HT1080 (cell line): ENCODE measurements around the gene SAFB2. TPM values are rescaled to one million over a fixed set of nuclear protein-coding genes. Genes with fewer than 3 reads are reported as not detected.

Source experiments
- DNase-seq: peaks from one replicate; pipeline ENCODE4 v3.0.0-alpha.2; 2015; ENCODE audit warnings: low read depth
- total RNA-seq: library from RNA; depleted of rRNA; stranded (reverse); fragments of >200 nt; shearing (Covaris generic); gene quantifications from 2 replicates; pipeline ENCODE4 v1.2.3, GENCODE V29; 2014

SAFB2 gene
- total RNA-seq, 1 experiment from 2014 or later, result 33.2 TPM

GRCh38 chr19:5635427-5635826, 12.9 kb upstream of the SAFB2 start:
- no peak for DNase-seq

DNA sequence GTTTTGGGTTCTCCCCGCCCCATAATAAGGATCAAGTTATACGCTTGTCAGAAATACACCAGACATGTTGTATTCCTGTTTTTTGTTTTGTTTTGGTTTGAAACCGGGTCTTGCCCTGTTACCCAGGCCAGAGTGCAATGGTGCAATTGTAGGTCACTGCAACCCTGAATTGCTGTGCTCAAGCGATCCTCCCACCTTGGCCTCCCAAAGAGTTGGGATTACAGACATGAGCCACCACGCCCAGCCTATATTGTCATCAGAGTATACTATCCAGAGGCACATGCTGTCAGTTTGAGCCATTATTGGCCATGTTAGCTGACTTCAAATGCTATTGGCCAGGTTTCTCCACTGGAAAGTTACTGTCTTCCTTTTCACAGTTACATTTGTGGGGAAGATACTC, 10.1 kb upstream of the SAFB2 start:
- DNase-seq, result no peak

DNA sequence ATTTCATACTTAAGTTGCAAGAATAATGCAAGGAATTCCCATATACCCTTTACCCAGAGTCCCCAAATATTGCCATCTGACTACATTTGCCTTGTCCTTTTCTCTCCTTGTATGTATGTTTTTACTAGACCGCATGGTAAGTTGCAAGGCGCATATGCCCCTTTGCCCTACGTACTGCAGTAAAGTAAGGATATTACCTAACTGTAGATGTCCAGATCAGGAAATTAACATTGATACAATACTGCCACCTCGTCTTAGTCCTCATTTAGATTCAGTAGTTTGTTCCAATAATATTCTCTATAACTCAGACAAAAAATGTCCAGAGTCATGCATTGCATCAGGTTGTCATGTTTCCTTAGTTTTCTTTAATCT, 9.7 kb upstream of the SAFB2 start:
- no peak for DNase-seq

DNA sequence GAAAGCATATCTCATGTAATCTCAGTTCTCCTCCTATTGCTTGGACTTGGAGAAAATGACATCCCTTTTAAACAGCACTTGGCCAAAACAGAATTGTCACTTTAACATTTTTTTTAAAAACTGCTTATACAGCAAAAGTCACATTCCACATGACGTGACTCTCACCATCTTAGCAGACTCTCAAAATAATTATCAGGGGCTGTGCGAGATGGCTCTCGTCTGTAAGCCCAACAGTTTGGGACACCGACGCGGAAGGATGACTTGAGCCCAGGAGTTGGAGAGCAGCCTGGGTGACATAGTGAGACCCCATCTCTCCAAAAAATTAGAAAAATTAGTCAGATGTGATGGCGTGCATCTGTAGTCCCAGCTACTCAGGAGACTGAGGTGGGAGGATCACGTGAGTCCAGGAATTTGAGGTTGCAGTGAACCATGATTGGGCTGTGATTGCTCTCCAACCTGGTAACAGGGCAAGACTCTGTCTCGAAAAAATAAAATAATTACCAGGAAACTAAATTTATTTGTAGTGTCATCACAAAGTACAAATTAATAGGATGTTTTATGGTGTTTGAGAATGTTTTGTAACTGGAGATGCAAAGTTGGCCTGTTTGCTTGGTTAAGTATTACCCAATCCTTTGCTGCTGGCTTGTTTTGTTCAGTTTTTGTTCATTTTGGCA, 9.1 kb upstream of the SAFB2 start:
- no peak for DNase-seq

DNA sequence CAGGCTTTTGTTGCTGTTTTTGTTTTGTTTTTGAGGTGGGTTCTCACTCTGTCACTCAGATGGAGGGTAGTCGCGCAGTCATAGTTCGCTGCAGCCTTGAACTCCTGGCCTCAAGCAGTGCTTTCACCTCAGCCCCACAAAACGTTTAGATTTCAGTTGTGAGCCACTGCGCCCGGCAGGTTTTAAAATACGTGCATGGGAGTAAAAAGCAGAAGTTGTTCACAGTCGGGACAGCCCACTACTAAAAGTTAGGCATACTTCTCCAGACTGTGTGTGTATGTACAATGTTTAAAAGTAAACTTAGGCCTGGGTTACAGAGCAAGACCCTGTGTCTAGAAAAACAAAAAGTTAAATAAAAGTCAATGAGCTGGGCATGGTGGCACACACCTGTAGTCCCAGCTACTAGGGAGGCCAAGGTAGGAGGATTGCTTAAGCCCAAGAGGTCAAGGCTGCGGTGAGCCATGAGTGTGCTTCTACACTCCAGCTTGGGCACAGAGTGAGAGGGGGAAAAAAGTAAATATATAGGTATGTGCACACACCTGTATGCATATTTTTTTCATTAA, 6.4 kb upstream of the SAFB2 start:
- DNase-seq, result no peak

- no peak for DNase-seq
These were observed 5.9 kb upstream of the SAFB2 start for GRCh38 chr19:5628461-5628860.

DNA sequence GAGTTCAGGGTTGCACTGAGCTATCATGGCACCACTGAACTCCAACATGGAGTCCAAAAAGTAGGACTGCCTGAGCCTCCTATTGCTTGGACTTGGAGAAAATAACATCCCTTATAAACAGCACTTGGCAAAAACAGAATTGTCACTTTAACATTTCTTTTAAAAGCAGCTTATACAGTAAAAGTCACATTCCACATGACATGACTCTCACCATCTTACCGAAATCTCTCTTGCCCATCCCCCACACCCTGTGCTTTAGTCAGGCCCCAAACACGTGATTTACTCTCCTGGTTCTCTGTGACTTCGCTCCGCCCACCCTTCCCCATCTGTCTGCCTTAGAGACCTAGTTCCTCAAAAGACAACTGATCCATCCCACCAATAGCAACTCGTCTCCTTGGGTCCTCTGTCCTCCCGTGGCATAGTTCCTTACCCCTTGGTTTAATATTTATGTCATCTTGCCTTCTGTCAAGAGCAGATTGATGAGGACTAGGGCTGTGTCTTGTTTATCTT, 4.9 kb upstream of the SAFB2 start:
- no peak for DNase-seq

GRCh38 chr19:5625641-5626040, 3.1 kb upstream of the SAFB2 start:
- DNase-seq, result no peak

DNA sequence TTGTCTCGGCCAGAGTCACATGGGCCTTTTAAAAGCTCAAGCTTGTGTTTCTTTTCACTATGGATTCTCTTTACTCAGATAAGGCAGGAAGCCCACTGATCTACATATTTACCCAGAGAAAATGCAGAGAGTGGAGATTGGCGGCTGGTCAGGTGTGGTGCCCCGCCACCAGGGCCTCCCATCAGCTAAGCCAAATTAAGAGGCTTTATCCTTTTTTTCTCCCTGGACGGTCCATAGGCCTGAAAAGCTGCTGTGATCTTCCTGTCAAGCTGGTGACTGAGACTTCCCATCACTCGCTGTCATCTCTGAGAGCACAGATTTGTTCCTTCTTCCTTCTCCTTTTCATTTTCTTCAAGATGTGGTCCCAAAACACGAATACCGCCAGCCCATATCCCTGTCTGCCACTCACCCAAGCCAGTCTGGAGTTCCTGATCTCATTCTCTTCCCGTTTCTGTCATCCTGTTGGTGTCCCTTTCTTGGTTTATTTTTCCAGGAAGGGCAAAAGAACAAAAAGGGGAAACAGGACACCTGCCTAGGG, 2.2 kb upstream of the SAFB2 start:
- no peak for DNase-seq

GRCh38 chr19:5624018-5624663, 1.6 kb upstream of the SAFB2 start:
- peak; percentile 15 for DNase-seq

DNA sequence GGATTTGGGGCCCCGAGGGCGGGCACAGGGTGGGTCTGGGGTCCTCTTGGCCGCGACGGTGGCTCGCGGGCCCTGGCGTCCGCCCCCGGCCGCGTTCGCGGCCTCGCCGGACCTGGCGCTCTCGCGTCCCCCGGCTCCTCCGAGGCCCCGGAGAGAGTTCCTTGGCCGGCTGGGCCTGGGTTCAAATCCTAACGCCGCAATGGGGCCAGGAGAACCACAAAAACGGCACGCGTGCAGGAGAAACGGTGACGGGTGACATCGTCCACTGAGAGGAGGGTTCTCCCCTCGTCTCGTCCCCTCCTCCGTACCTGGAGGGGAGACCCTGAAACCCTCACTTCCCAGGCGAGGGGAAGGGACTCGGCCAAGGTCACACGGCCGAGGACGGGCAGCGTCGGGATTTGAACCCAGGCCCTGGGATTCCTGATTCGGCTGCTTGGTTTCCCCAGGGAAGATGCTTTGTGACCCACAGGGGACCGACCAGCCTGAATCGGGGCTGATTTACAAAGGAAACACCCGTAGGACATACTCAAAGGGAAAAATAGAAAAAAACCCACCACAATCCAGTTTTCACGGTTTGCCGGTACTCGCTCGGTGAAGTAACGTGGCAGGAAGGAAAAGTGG, 931 bp upstream of the SAFB2 start:
- no peak for DNase-seq

DNA sequence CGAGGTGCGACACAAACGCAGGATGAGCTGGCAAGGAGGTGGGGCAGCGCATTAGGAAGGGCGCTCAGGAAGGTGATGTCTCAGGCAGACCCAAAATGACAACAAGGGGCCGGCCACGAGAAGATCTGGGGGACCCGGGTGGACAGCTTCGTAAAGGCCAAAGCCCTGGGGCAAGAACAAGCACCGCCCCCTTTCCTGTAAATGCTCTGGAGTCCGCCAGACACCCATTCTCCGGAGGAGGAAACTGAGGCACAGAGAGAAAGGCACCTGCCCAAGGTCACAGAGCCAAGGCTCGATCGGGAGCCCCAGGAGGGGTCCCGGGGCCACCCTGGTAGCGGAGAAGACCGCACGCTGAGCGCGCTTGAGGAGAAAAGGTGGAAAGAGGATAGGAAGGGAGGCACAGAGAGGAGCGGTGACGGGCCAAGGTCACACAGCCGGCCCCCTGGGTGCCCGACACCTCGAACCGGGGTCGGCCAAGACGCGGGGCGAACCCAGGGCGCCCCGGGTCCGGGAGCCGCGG, 571 bp downstream of the SAFB2 start:
- peak; percentile 12 for DNase-seq

GRCh38 chr19:5621311-5621944, 1.1 kb downstream of the SAFB2 start:
- no peak for DNase-seq

DNA sequence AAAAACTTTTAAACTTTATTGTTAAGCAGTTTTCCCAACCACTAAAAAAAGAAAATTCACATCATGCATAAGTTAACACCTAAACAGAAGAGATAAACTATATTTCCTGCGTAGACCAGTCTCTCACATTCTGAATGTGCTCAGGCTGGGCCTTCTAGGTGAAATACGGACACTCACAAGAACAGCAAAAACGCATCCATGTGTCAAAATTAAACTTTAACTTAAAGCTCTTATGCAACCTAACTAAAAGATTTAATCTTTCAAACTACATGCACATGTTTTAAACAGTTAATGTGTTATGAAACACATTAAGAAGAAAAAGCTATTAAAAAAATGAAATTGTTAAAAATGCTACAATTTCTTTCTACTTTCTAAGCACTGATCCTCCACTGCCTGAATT, 2.6 kb downstream of the SAFB2 start:
- no peak for DNase-seq

DNA sequence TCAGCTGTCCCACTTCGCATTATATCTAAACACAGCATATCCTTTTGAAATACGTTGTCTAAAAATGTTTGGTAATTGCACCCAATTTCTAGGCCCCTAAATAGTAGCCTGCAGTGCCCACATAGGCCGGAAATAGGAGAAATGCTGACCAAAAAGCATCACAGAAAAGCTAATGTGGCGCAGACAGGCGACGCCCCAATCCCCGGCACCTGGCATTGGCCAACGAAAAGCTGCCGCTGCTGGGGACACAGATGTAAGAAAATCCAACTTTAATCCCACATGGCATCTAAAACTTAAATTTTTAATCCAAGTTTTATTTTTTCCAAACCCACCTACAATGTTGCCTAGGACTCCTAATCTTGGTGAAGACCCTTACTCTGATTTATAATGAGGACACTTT, 4.0 kb downstream of the SAFB2 start:
- no peak for DNase-seq

- no peak for DNase-seq
These were observed 5.5 kb downstream of the SAFB2 start for GRCh38 chr19:5617080-5617479.

DNA sequence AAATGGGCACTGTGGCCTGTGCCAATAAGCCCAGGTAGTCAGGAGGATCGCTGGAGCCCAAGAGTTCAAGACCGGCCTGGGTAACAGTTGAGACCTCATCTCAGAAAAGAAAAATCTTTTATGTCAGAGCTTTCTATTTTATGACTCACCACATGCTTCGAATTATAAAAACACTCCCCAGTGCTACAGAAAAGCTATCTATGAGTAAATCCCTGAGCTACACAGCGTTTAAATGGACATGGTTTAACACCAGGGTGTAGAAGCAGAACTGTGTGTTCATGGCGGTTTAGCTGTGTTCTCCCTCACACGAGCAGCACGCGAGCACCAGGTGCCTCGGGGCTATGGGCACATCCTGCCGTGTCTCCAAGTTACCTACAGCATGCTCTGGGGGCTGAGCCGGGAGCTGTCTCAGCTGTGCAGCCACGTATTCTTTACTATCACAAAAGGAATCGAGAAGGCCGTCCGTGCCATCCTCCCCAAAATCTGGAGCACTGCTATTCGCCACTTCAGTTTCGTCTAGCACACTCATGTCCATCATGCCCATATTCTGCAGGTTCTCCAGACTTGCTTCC, 6.7 kb downstream of the SAFB2 start:
- DNase-seq, result no peak

GRCh38 chr19:5612891-5613865, 9.4 kb downstream of the SAFB2 start:
- DNase-seq, result no peak

GRCh38 chr19:5609881-5610448, 12.6 kb downstream of the SAFB2 start:
- DNase-seq, result no peak
